OCI-LY1 (cell line): ENCODE results near the gene SPINT1.

Experiments
- EZH2 ChIP-seq: fragments of 200-600 bp; sonication (generic), shearing (Covaris generic); IDR thresholded peaks from 2 replicates; pipeline ENCODE4 v1.8.0; 2017; ENCODE audit warnings: borderline replicate concordance, mixed run types, mild to moderate bottlenecking, antibody characterized with exemption, low read length, moderate library complexity, mixed read lengths
- TF ChIP-seq, protein P1 (sequence below): fragments of 200-600 bp; sonication (generic), shearing (Covaris generic); IDR thresholded peaks from 2 replicates; pipeline ENCODE4 v1.5.1; 2017; ENCODE audit warnings: mild to moderate bottlenecking, antibody characterized with exemption, low read length, moderate library complexity, mixed read lengths

GRCh38 chr15:40843261-40843884 is 475 bp upstream of the SPINT1 start:
- TF ChIP-seq EZH2, result no peak
- TF ChIP-seq, protein P1, sequence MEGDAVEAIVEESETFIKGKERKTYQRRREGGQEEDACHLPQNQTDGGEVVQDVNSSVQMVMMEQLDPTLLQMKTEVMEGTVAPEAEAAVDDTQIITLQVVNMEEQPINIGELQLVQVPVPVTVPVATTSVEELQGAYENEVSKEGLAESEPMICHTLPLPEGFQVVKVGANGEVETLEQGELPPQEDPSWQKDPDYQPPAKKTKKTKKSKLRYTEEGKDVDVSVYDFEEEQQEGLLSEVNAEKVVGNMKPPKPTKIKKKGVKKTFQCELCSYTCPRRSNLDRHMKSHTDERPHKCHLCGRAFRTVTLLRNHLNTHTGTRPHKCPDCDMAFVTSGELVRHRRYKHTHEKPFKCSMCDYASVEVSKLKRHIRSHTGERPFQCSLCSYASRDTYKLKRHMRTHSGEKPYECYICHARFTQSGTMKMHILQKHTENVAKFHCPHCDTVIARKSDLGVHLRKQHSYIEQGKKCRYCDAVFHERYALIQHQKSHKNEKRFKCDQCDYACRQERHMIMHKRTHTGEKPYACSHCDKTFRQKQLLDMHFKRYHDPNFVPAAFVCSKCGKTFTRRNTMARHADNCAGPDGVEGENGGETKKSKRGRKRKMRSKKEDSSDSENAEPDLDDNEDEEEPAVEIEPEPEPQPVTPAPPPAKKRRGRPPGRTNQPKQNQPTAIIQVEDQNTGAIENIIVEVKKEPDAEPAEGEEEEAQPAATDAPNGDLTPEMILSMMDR, result no peak
